Esophagus muscularis mucosa (tissue), 4 donors: Measurements from ENCODE around the gene PKN1. TPM values are rescaled to one million over a fixed set of nuclear protein-coding genes. Genes with fewer than 3 reads are reported as not detected.

Experiments
- DNase-seq: peaks from one replicate; pipeline ENCODE4 v3.0.0-alpha.2; 2017; ENCODE audit errors: extremely low spot score
- H3K27ac ChIP-seq, 4 donors: fragments of 200-600 bp; sonication (generic); replicated peaks in 1 of 4; 1 replicate in 3 of 4; 2 replicates in 1 of 4; pipeline ENCODE4 v1.5.1; 2016 to 2019; ENCODE audit warnings: mild to moderate bottlenecking in 1 of 4
- H3K27me3 ChIP-seq, 4 donors: fragments of 200-600 bp; sonication (generic); one replicate each; pipeline versions ENCODE4 v1.5.1 to v1.6.0; 2016 to 2019
- H3K36me3 ChIP-seq, 4 donors: fragments of 200-600 bp; sonication (generic); one replicate each; pipeline ENCODE4 v1.5.1; 2016 to 2019
- H3K4me1 ChIP-seq, 4 donors: fragments of 200-600 bp; sonication (generic); one replicate each; pipeline ENCODE4 v1.5.1; 2016 to 2019
- H3K4me3 ChIP-seq, 4 donors: fragments of 200-600 bp; sonication (generic); 1 replicate in 2 of 4; 2 replicates in 2 of 4; pipeline ENCODE4 v1.5.1; 2016 to 2019; ENCODE audit warnings: mild to moderate bottlenecking in 4 of 4, moderate library complexity in 1 of 4
- H3K9me3 ChIP-seq, 4 donors: fragments of 200-600 bp; sonication (generic); 1 replicate in 3 of 4; 2 replicates in 1 of 4; pipeline ENCODE4 v1.5.1; 2016 to 2019
- EP300 ChIP-seq: sonication (generic); formaldehyde crosslinking; IDR thresholded peaks from one replicate; pipeline ENCODE4 v1.6.1; 2017; ENCODE audit warnings: antibody characterized with exemption
- POLR2A ChIP-seq: fragments of 450-650 bp; IDR thresholded peaks from one replicate; pipeline ENCODE4 v1.6.1; 2017; ENCODE audit warnings: antibody characterized with exemption, moderate library complexity, mild to moderate bottlenecking, low read depth
- POLR2AphosphoS5 ChIP-seq, 2 donors: sonication (generic); formaldehyde crosslinking; IDR thresholded peaks; one replicate each; pipeline ENCODE4 v1.6.1; 2017; ENCODE audit warnings: antibody characterized with exemption in 2 of 2
- WGBS: methylation state at CpG from one replicate; pipeline ENCODE4 v1.1.5; 2018; 5-methylcytosine and 5-hydroxymethylcytosine counted together
- intact Hi-C: fragments of 100-400 bp; cut with DNase I; formaldehyde crosslinking; loops from one replicate; pipeline ENCODE4 v1.15.1; 2023
- total RNA-seq, 4 donors: library from RNA; depleted of rRNA; stranded (reverse); fragments of >200 nt; gene quantifications; one replicate each; pipeline versions ENCODE4 v1.1.0 to v1.2.1, GENCODE V29; 2016
- TF ChIP-seq, protein P1 (sequence below), 3 experiments: fragments of 200-600 bp in 2 of 3; fragments of 450-650 bp in 1 of 3; sonication (generic) in 2 of 3; IDR thresholded peaks; one replicate each; pipeline ENCODE4 v1.5.1; 2017 to 2019; ENCODE audit warnings: antibody characterized with exemption in 3 of 3, mild to moderate bottlenecking in 2 of 3, moderate library complexity in 1 of 3

The PKN1 gene
- total RNA-seq, 4 donors from 2014 or later, result 120 to 233 (median 167) TPM

DNA sequence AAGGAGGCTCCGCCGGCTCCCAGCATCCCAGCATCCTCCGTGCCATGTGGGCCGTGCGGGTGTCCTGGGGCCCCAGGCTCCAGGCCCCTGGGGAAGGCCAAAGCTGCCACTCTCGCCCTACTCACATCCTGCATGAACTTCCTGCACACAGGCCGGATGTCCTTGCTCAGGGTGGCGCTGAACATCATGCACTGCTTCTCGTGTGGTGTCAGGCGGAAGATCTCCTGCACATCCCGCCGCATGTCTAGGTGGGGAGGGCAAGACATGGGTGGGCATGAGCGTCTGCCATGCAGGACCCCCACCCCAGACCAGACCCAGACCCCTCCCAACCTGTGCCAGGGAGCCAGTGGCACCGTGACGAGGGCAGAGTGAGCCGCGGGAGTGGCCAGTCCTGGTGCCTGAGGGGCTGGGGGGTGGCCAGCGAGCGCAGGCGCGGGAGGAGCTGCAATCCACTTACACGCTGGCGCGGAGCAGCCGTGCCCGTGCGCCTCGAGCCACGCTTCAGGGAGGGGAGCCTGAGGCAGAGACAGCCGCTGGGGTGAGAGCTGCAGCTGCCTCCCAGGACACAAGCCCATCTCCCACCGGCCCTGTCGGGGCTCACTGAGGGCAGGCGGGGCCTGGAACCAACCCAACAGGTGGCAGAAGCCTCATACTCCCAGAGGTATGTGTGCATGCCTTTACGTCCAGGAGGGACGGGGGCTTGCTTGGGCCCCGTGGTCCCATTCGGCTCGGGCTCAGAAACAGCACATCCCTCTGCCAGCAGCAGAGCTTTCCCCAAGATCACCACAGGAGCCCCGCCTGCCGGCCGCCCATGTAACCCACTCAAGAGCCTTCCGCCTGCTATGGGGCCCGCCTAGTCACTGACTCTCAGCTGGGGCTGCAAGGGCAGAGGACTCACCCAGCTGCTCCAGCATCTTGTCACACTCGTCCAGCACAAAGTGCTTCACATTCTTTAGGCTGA is 22.7 kb upstream of the PKN1 start:
- intact Hi-C loops, result no loop called here
- H3K4me1 ChIP-seq, result peaks cover 12 to 50% (median 43%) of the 10 kb centered on the region in 4 donors
- WGBS, result 88% methylated on average over 30 of the region's 44 CpGs
- DNase-seq, result no peak
- H3K27me3 ChIP-seq, result no peaks in the 10 kb centered on the region
- H3K27ac ChIP-seq, result no peak overlapping the region
- no peaks in the 10 kb centered on the region for H3K9me3 ChIP-seq
- TF ChIP-seq EP300 (no peak), POLR2A (no peak), POLR2AphosphoS5 (IDR thresholded peaks at IDR 0.05) (no peak)
- TF ChIP-seq, protein P1, sequence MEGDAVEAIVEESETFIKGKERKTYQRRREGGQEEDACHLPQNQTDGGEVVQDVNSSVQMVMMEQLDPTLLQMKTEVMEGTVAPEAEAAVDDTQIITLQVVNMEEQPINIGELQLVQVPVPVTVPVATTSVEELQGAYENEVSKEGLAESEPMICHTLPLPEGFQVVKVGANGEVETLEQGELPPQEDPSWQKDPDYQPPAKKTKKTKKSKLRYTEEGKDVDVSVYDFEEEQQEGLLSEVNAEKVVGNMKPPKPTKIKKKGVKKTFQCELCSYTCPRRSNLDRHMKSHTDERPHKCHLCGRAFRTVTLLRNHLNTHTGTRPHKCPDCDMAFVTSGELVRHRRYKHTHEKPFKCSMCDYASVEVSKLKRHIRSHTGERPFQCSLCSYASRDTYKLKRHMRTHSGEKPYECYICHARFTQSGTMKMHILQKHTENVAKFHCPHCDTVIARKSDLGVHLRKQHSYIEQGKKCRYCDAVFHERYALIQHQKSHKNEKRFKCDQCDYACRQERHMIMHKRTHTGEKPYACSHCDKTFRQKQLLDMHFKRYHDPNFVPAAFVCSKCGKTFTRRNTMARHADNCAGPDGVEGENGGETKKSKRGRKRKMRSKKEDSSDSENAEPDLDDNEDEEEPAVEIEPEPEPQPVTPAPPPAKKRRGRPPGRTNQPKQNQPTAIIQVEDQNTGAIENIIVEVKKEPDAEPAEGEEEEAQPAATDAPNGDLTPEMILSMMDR (IDR thresholded peaks at IDR 0.05), result no peak
- peaks cover 52 to 76% (median 73%) of the 10 kb centered on the region in 4 donors for H3K36me3 ChIP-seq
- H3K4me3 ChIP-seq, result no peak overlapping the region

DNA sequence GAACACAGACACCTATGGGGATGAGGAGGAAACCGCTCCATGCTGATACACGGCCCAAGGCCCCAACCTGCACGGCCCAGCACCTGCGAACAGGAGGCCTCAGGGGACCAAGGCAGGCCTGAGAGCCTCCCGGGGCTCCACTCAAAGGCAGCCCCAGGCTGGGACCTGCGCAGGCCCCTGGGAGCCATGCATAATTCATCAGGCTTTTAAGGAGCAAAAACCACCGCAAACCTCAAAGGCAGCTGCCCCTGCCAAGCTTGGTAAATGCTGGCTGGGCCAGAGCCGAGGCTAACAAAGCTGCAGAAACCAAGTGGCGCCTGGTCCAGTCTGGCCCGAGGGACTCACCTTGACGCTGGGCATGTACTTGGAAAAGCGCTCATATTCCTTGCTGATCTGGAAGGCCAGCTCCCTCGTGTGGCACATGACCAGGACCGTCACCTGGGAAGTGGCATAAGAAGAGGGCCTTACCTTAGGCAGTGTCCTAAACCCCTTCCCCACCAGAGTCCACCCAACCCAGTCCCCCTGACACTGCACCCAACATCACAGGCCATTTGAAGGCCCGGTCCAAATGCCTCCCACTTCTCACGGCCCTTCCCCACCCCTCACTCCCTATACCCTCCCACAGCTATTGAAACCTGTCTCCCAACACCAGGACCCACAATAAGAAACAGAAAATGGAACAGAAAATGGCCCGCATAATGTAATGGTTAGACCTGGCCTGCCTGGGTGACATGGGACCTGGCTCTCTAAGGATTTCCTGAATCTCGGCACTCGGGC is 21.8 kb upstream of the PKN1 start:
- DNase-seq, result no peak
- Histone ChIP-seq H3K9me3 (no peaks in the 10 kb centered on the region), H3K36me3 (peaks cover 52 to 82% (median 69%) of the 10 kb centered on the region in 4 donors), H3K27ac (no peak overlapping the region), H3K4me1 (peaks cover 13 to 50% (median 43%) of the 10 kb centered on the region in 4 donors), H3K4me3 (no peak overlapping the region), H3K27me3 (no peaks in the 10 kb centered on the region)
- TF ChIP-seq POLR2AphosphoS5 (IDR thresholded peaks at IDR 0.05) (no peak), POLR2A (no peak), EP300 (no peak)
- TF ChIP-seq, protein P1 (IDR thresholded peaks at IDR 0.05), result no peak
- intact Hi-C loops, result no loop called here
- WGBS, result 93% methylated on average over 15 of the region's 19 CpGs

DNA sequence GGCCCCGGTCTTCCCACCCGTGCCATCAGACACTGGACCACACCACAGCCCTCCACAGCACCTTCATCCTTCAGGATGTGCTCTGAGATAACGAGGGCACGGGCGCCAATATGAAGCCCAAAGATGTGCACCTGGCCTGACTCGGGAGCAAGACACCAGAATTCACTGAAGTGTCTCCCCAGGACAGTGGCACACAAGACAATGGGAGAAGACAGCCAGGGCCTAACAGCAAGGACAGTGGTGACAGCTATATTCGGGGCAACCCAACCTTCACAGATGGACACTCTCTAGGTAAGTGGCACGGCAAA is 21.2 kb upstream of the PKN1 start:
- H3K36me3 ChIP-seq, result peaks cover 52 to 81% (median 64%) of the 10 kb centered on the region in 4 donors
- no peak for DNase-seq
- intact Hi-C loops, result no loop called here
- 83% methylated on average over 6 of the region's 8 CpGs for WGBS
- peaks cover 15 to 50% (median 43%) of the 10 kb centered on the region in 4 donors for H3K4me1 ChIP-seq
- no peaks in the 10 kb centered on the region for H3K27me3 ChIP-seq
- no peak overlapping the region for H3K4me3 ChIP-seq
- TF ChIP-seq POLR2AphosphoS5 (IDR thresholded peaks at IDR 0.05), result no peak
- TF ChIP-seq, protein P1 (IDR thresholded peaks at IDR 0.05), result no peak
- no peak for TF ChIP-seq POLR2A
- TF ChIP-seq EP300, result no peak
- H3K27ac ChIP-seq, result no peak overlapping the region
- no peaks in the 10 kb centered on the region for H3K9me3 ChIP-seq

DNA sequence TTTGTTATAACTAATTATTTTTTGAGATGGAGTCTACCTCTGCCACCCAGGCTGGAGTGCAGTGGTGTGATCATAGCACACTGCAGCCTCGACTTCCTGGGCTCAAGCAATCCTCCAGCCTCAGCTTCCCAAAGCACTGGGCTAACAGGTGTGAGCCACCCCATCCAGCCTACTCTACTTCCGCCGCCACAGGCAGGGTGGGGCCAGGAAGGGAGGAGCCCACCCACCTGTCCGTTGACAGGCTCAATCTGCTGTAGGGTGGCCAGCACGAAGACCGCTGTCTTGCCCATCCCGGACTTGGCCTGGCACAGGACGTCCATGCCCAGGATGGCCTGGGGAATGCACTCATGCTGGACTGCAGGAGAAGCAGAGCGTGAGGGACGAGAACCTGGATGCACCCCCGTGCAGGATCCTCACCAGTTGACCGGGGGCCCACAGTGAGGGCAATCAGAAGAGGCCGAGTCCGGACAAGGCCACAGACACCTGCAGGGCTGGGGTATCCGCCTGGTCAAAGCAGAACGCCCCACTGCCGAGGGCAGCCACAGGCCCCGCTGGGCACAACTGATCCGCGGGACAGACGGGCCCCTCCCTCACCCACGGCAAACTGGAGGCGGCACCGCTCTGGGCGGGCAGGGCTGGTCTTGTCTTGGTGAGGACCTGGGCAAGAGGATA is 20.6 kb upstream of the PKN1 start:
- H3K27me3 ChIP-seq, result no peaks in the 10 kb centered on the region
- H3K27ac ChIP-seq, result no peak overlapping the region
- no peak for TF ChIP-seq POLR2AphosphoS5 (IDR thresholded peaks at IDR 0.05)
- TF ChIP-seq, protein P1 (IDR thresholded peaks at IDR 0.05), result no peak
- TF ChIP-seq EP300, result no peak
- TF ChIP-seq POLR2A, result no peak
- H3K4me3 ChIP-seq, result no peak overlapping the region
- intact Hi-C loops, result no loop called here
- no peak for DNase-seq
- H3K4me1 ChIP-seq, result peaks cover 20 to 54% (median 47%) of the 10 kb centered on the region in 4 donors
- no peaks in the 10 kb centered on the region for H3K9me3 ChIP-seq
- H3K36me3 ChIP-seq, result peaks cover 50 to 75% (median 58%) of the 10 kb centered on the region in 4 donors
- WGBS, result 84% methylated on average over 13 of the region's 25 CpGs
